Peyer's patch (tissue), 4 donors: ENCODE results near the gene LIN9.

ENCODE experiments used
- POLR2A ChIP-seq, 2 donors: fragments of 450-650 bp; IDR thresholded peaks; one replicate each; pipeline ENCODE4 v1.5.1; 2017; ENCODE audit warnings: antibody characterized with exemption in 2 of 2, mild to moderate bottlenecking in 2 of 2, moderate library complexity in 2 of 2
- TF ChIP-seq, protein P1 (sequence below), 6 experiments: fragments of 450-650 bp in 4 of 6; fragments of 200-600 bp in 2 of 6; sonication (generic) in 1 of 6; IDR thresholded peaks; one replicate each; pipeline ENCODE4 v1.5.1; 2017 to 2019; ENCODE audit warnings: antibody characterized with exemption in 6 of 6, mild to moderate bottlenecking in 3 of 6, moderate library complexity in 1 of 6

DNA sequence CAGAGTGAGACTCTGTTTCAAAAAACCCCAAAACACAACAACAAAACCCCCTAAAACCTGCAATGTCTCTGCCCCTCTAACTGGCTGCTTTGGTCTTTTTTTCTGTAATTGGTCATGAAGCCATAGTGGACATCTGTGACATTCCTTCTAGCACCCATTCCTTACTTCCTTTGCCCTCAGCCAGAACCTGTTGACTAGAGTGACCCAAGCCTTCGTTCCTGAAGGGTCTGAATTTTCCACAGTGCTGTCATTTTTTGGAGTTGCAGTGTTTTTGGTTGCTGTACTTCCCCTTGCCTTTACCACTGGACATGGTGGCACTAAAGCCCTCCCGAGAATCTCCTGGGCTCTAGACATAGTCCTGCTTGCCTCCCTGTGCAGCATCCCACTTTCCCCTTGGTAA, 48.5 kb upstream of the LIN9 start:
- TF ChIP-seq, protein P1, sequence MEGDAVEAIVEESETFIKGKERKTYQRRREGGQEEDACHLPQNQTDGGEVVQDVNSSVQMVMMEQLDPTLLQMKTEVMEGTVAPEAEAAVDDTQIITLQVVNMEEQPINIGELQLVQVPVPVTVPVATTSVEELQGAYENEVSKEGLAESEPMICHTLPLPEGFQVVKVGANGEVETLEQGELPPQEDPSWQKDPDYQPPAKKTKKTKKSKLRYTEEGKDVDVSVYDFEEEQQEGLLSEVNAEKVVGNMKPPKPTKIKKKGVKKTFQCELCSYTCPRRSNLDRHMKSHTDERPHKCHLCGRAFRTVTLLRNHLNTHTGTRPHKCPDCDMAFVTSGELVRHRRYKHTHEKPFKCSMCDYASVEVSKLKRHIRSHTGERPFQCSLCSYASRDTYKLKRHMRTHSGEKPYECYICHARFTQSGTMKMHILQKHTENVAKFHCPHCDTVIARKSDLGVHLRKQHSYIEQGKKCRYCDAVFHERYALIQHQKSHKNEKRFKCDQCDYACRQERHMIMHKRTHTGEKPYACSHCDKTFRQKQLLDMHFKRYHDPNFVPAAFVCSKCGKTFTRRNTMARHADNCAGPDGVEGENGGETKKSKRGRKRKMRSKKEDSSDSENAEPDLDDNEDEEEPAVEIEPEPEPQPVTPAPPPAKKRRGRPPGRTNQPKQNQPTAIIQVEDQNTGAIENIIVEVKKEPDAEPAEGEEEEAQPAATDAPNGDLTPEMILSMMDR (IDR thresholded peaks at IDR 0.05) = no peak
- no peak for TF ChIP-seq POLR2A (IDR thresholded peaks at IDR 0.05)
